ENCODE data around the gene LRCOL1.

The LRCOL1 gene

DNA sequence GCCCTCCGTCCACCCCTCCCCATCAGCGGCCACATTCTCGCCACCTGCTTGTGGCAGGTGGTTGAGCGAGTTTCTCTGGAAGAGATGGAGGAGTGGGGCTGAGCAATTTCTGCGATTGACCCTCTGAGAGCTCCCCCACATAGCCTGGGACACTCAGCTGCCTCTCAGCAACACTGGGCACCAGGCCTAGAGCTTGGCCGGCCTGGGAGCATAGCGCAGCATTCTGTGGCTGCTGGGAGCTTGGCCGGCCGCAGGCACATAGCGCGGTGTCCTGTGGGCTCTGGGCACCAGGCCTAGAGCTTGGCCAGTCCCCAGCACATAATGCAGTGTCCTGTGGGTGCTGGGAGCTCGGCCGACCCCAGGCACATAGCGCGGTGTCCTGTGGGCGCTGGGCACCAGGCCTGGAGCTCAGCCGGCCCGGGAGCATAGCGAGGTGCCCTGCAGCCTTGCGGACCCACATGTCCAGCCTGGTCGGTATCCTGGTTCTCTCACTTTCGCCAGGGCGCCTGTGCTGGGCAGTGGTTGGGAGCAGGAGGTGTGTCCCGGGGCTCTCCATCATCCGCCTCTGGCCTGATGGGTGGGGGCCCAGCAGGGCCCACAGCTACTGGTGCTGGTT, 43.8 kb downstream of the LRCOL1 start:
- ChIA-PET CTCF (interaction anchor here (0.6 to 1.2 kb wide), 3 partner anchors 20 to 152 kb away, joined by 3 to 5 read pairs (median 4); no protein-coding TSS in a partner anchor), POLR2A (no interaction called here)
- no peaks in the 10 kb centered on the region for H3K9me3 ChIP-seq (ENCODE audit: control insufficient read depth, insufficient read depth, low read depth, low read length)
- H3K4me1 ChIP-seq (ENCODE audit: control insufficient read depth, insufficient read depth, low read length) = peaks cover 1% of the 10 kb centered on the region
- H3K27ac ChIP-seq (ENCODE audit: extremely low read depth, low read depth, low read length) = no peak overlapping the region
- peaks cover 0 to 51% of the 10 kb centered on the region in 2 experiments; a peak in 2 of 3 replicates for H3K36me3 ChIP-seq (ENCODE audit: control insufficient read depth in 2 of 2, insufficient read depth in 1 of 2, low read length in 2 of 2)
- TF ChIP-seq ZXDB (tag by site-specific recombination; IDR thresholded peaks at IDR 0.05) = no peak
- no peak for TF ChIP-seq ZNF335 (tag by site-specific recombination; conservative IDR thresholded peaks at IDR 0.05)
- TF ChIP-seq MYNN (tag by site-specific recombination; IDR thresholded peaks at IDR 0.05; ENCODE audit: borderline replicate concordance) = no peak
- TF ChIP-seq ZNF324 (tag by site-specific recombination; IDR thresholded peaks at IDR 0.05) = no peak
- TF ChIP-seq, protein P1, sequence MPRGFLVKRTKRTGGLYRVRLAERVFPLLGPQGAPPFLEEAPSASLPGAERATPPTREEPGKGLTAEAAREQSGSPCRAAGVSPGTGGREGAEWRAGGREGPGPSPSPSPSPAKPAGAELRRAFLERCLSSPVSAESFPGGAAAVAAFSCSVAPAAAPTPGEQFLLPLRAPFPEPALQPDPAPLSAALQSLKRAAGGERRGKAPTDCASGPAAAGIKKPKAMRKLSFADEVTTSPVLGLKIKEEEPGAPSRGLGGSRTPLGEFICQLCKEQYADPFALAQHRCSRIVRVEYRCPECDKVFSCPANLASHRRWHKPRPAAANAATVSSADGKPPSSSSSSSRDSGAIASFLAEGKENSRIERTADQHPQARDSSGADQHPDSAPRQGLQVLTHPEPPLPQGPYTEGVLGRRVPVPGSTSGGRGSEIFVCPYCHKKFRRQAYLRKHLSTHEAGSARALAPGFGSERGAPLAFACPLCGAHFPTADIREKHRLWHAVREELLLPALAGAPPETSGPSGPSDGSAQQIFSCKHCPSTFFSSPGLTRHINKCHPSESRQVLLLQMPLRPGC (tag by site-specific recombination; IDR thresholded peaks at IDR 0.05) = no peak
- TF ChIP-seq ZNF837 (tag by site-specific recombination; IDR thresholded peaks at IDR 0.05) = no peak
- no peak for TF ChIP-seq KLF1 (tag by site-specific recombination; IDR thresholded peaks at IDR 0.05)
- no peak for TF ChIP-seq ZNF621 (tag by site-specific recombination; IDR thresholded peaks at IDR 0.05)
- H3K4me3 ChIP-seq (ENCODE audit: low read depth, low read length) = no peak overlapping the region

DNA sequence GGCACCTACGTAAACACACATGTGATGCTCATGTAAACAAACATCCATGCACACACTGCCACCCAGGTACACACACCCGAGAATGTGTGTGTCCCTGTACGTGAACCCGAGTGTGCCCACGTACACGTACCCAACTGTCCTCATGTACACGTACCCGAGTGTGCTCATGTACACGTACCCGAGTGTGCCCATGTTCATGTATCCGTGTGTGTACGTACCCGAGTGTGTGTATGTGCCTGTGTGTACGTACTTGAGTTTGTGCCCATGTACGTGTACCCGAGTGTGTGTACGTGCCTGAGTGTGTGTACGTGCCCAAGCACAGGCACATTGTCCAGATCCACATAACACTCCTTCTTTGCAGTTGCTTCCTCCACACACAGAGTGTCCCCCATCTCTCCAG, 45.0 kb downstream of the LRCOL1 start:
- TF ChIP-seq, protein P2, sequence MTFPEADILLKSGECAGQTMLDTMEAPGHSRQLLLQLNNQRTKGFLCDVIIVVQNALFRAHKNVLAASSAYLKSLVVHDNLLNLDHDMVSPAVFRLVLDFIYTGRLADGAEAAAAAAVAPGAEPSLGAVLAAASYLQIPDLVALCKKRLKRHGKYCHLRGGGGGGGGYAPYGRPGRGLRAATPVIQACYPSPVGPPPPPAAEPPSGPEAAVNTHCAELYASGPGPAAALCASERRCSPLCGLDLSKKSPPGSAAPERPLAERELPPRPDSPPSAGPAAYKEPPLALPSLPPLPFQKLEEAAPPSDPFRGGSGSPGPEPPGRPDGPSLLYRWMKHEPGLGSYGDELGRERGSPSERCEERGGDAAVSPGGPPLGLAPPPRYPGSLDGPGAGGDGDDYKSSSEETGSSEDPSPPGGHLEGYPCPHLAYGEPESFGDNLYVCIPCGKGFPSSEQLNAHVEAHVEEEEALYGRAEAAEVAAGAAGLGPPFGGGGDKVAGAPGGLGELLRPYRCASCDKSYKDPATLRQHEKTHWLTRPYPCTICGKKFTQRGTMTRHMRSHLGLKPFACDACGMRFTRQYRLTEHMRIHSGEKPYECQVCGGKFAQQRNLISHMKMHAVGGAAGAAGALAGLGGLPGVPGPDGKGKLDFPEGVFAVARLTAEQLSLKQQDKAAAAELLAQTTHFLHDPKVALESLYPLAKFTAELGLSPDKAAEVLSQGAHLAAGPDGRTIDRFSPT (tag by site-specific recombination; IDR thresholded peaks at IDR 0.05) = no peak
- no peak for TF ChIP-seq YY2 (tag by site-specific recombination; IDR thresholded peaks at IDR 0.05)
- TF ChIP-seq ZNF530 (tag by site-specific recombination; IDR thresholded peaks at IDR 0.05; ENCODE audit: low read depth) = no peak
- TF ChIP-seq, protein P3, sequence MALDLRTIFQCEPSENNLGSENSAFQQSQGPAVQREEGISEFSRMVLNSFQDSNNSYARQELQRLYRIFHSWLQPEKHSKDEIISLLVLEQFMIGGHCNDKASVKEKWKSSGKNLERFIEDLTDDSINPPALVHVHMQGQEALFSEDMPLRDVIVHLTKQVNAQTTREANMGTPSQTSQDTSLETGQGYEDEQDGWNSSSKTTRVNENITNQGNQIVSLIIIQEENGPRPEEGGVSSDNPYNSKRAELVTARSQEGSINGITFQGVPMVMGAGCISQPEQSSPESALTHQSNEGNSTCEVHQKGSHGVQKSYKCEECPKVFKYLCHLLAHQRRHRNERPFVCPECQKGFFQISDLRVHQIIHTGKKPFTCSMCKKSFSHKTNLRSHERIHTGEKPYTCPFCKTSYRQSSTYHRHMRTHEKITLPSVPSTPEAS (tag by site-specific recombination; IDR thresholded peaks at IDR 0.05) = peak; percentile 25; the same call in 1 of the 2 replicates
- Histone ChIP-seq H3K4me3 (ENCODE audit: low read depth, low read length) (no peak overlapping the region), H3K36me3 (ENCODE audit: control insufficient read depth in 2 of 2, insufficient read depth in 1 of 2, low read length in 2 of 2) (peaks cover 0 to 42% of the 10 kb centered on the region in 2 experiments; a peak in 2 of 3 replicates), H3K27ac (ENCODE audit: extremely low read depth, low read depth, low read length) (no peak overlapping the region), H3K4me1 (ENCODE audit: control insufficient read depth, insufficient read depth, low read length) (peaks cover 4% of the 10 kb centered on the region), H3K9me3 (ENCODE audit: control insufficient read depth, insufficient read depth, low read depth, low read length) (no peaks in the 10 kb centered on the region)
- CTCF ChIA-PET = interaction anchor here (0.6 to 1.0 kb wide), 2 partner anchors 49 to 117 kb away, joined by 4 read pairs; no protein-coding TSS in a partner anchor
- POLR2A ChIA-PET = no interaction called here

DNA sequence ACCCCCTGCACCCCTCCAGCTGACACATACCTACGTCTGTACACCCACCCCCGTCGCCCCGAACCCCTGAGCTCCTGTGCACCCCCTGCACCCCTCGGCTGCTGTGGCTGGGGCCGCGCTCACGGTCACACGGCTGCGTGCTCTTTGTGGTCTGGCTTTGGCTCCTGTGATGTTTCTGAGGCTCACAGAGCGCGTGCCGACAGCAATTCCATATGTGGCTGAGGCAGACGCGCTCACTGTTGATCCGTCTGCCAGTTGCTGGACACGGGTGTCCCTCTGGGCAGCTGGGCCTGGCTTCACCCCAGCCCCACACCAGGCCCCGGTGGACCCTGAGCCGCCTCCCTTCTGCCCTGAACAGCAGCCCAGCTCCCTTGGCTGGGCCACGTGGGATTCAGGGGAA, 46.5 kb downstream of the LRCOL1 start:
- Histone ChIP-seq H3K36me3 (ENCODE audit: control insufficient read depth in 2 of 2, insufficient read depth in 1 of 2, low read length in 2 of 2) (peaks cover 0 to 39% of the 10 kb centered on the region in 2 experiments; a peak in 2 of 3 replicates), H3K9me3 (ENCODE audit: control insufficient read depth, insufficient read depth, low read depth, low read length) (no peaks in the 10 kb centered on the region), H3K4me3 (ENCODE audit: low read depth, low read length) (no peak overlapping the region), H3K4me1 (ENCODE audit: control insufficient read depth, insufficient read depth, low read length) (peaks cover 4% of the 10 kb centered on the region), H3K27ac (ENCODE audit: extremely low read depth, low read depth, low read length) (no peak overlapping the region)
- ChIA-PET POLR2A (no interaction called here), CTCF (interaction anchor here (0.6 to 4.7 kb wide), 3 partner anchors 10 to 149 kb away, joined by 3 to 34 read pairs (median 4); no protein-coding TSS in a partner anchor)
- no peak for TF ChIP-seq ZNF2 (tag by site-specific recombination; IDR thresholded peaks at IDR 0.05)
- TF ChIP-seq ZNF404 (tag by site-specific recombination; IDR thresholded peaks at IDR 0.05) = no peak
- TF ChIP-seq ZNF433 (tag by site-specific recombination; IDR thresholded peaks at IDR 0.05; ENCODE audit: low read depth) = no peak
- TF ChIP-seq ZNF223 (tag by site-specific recombination; IDR thresholded peaks at IDR 0.05) = no peak
- TF ChIP-seq MZF1 (tag by site-specific recombination; IDR thresholded peaks at IDR 0.05; ENCODE audit: borderline replicate concordance) = no peak
- TF ChIP-seq, protein P4, sequence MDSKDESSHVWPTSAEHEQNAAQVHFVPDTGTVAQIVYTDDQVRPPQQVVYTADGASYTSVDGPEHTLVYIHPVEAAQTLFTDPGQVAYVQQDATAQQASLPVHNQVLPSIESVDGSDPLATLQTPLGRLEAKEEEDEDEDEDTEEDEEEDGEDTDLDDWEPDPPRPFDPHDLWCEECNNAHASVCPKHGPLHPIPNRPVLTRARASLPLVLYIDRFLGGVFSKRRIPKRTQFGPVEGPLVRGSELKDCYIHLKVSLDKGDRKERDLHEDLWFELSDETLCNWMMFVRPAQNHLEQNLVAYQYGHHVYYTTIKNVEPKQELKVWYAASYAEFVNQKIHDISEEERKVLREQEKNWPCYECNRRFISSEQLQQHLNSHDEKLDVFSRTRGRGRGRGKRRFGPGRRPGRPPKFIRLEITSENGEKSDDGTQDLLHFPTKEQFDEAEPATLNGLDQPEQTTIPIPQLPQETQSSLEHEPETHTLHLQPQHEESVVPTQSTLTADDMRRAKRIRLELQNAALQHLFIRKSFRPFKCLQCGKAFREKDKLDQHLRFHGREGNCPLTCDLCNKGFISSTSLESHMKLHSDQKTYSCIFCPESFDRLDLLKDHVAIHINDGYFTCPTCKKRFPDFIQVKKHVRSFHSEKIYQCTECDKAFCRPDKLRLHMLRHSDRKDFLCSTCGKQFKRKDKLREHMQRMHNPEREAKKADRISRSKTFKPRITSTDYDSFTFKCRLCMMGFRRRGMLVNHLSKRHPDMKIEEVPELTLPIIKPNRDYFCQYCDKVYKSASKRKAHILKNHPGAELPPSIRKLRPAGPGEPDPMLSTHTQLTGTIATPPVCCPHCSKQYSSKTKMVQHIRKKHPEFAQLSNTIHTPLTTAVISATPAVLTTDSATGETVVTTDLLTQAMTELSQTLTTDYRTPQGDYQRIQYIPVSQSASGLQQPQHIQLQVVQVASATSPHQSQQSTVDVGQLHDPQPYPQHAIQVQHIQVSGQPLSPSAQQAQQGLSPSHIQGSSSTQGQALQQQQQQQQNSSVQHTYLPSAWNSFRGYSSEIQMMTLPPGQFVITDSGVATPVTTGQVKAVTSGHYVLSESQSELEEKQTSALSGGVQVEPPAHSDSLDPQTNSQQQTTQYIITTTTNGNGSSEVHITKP (tag by site-specific recombination; IDR thresholded peaks at IDR 0.05) = no peak
- TF ChIP-seq ZNF658 (tag by site-specific recombination; IDR thresholded peaks at IDR 0.05) = no peak
